GM18508 (cell line): Measurements from ENCODE around the gene TMEM60.
"Not testable (repeated sequence)": the region's sequence is repeated elsewhere in the genome, so short reads cannot be mapped to it uniquely, and the experiment has no call there.

Source experiments
- ATAC-seq: cut with Tn5 transposase; IDR thresholded peaks from one replicate; pipeline ENCODE4 v1.9.1; 2021; ENCODE audit warnings: moderate number of reproducible peaks; ENCODE audit not compliant: insufficient read depth, unreplicated experiment

TMEM60 gene, protein sequence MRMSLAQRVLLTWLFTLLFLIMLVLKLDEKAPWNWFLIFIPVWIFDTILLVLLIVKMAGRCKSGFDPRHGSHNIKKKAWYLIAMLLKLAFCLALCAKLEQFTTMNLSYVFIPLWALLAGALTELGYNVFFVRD

DNA sequence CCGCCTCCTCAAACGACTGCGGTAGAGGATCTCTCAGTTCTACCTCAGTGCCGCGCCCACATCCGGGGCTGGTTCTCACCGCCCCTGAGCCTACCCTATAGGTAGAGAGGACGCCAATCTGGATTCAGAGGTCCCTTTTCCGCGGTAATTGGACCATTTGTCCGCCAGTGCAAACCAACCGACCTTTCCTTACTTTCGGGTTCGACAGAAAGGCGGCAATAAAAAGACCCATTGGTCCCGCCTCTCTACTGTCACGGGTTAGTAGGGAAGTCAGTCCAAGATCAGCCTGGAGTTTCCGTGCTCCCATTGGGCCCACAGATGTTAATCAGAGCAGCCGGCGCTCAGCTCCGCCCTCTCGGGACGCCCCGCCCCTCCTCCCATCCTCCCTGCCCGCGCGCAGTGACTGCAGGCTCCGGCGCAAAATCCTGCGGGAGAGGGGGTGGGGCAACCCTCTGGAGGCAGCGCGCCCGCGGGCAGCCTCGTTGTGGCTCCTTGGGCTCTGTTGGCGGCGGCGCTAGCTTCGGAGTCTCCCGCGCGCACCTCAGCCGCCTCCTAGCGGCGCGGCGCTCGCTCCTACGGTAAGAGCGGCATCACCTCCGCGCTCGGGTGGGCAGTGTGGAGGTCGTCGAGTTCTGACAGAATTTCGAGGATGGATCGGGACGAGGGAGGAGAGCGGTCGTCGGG lies at the start of gene TMEM60, which contains the start of gene PHTF2:
Gene TMEM60 (minus strand): TSS at position 41 of the 684 bp plus-strand sequence. CDS start 4,061 bp downstream, outside the sequence.
Gene PHTF2 (plus strand): TSS at position 380 of the 684 bp plus-strand sequence.
- ATAC-seq, result peak; percentile 91

DNA sequence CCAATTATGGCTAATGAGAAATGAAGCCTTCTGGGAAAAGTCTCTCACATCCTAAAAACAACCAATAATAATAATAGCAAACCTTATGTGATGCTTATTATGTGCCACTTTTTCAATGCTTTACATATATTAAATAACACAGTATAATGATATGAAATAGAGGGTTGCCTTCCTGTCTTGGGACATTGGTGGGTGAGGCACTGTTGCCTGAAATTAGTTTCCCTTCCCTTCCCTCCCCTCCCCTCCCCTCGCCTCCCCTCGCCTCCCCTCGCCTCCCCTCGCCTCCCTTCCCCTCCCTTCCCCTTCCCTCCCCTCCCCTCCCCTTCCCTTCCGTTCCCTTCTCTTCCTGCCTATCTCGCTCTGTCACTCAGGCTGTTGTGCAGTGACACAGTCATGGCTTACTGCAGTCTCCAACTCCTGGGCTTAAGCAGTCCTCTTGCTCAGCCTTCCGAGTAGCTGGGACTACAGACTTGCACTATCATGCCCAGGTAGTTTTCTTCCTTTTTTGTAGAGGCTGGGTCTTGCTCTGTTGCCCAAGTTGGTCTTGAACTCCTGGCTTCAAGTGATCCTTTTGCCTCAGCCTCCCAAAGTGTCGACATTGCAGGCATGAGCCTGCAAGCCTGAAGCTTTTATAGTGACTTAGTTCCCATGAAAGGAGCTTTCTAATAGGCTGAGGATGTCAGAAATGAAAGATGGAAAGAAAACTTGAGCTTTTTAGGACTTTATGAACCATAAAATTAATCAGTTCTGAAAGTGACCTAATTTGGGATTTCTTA lies 48.3 kb upstream of the TMEM60 start:
- ATAC-seq, result no peak

DNA sequence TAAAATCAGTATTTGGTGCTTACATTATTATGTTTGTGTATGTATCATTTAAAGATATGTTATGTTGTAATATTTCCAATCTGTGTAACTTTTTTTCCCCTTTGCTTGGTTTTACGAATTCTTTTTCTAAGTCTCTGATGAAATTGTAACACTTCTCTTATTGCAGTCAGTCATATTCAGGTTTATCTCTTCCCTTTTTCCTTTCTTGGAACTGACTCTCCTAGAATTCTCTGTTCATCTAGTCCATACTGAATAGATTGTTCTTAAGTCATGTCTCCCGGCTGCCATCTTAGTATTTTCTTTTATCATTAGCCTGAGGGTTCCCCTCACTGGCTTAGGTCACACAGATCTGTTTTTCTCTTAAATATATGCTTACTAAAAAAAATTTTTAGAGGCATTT lies 45.0 kb upstream of the TMEM60 start:
- ATAC-seq, result no peak

DNA sequence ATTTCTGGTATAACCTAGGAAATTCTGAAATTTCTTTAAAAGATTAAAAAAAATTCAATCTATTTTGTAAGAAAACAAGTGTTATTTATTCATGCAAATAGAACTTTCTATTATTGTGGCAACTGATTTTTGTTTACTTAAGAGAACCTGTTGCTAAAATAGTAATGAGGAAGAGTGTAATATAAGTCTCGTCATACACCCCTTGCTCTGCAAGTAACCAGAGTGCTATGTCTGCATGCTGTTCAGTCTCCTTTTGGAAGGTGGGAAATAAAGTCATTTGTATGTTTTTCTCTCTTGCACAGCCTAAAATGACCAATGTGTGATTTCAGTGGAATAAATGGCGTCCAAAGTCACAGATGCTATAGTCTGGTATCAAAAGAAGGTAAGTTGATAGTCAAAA lies 41.7 kb upstream of the TMEM60 start:
- ATAC-seq, result no peak

DNA sequence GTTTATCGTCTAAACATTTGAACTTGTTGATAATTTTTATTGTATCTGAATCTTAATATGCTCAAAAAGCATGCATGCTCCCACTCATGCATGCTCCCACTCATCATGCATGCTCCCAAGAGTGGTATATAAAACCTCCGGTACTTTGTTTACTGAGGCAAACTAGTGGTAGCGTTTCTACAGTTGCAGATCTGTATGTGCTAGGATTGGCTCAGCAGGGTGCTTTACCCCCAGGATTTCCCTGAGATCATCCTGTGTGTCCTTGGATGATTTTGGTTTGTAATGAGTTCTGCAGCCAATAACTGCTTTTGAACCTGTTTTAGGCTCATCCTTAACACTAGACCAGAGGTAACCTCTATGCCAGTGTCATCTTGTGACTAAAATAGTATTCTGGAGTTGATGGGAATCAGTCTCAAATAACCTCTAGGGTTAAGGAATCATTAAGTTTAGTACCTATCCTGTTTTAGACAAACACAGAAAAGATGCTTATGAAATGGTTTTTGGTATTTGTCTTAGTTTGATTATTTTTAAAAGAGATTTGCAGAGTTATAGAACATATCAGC lies 40.8 kb upstream of the TMEM60 start:
- ATAC-seq, result no peak

DNA sequence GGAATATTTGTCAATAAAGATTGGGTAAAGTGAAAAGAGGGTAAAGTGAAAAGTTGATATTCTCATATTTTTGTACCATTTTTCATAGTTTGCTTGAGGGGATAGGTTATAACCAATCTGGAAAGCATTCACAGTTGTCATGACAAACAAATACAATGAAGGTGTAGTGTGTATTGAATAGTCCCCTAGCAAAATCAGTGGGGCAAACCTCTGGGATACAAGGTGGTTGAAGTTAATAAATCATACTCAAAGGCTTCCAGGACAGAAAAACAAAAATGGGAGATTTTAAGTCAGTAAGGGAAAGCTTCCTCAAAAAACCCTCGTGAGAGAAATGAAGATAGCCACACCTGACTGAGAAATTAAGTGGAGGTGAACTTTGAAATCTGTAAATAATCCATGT lies 39.7 kb upstream of the TMEM60 start:
- ATAC-seq, result no peak

DNA sequence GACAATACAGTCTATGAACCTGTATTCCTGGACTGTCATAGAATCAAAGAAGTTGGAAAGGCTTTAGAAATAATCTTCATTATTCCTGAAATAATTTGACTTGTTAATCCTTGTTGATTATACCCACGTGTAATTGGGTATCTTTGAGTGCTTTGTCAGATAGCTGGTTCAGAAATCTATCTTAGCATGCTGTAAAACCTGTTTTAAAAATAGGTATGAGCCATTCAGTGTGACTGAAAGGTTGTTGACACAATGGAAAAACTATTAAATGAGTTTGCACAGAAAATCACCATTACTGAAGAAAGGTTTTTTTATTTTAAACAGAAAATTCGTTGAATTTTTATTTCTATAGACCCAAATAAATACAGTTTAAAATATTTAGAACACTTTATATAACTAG lies 39.0 kb upstream of the TMEM60 start:
- no peak for ATAC-seq

DNA sequence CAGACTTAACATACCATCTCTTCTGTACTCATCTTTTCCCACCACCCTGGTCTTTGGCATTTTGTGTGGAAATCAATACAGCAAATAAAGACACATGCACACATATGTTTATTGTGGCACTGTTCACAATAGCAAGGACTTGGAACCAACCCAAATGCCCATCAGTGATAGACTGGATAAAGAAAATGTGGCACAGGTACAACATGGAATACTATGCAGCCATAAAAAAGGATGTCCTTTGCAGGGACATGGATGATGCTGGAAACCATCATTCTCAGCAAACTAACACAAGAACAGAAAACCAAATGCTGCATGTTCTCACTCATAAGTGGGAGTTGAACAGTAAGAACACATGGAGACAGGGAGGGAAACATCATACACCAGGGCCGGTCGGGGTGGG lies 38.2 kb upstream of the TMEM60 start:
- not testable (repeated sequence) for ATAC-seq

DNA sequence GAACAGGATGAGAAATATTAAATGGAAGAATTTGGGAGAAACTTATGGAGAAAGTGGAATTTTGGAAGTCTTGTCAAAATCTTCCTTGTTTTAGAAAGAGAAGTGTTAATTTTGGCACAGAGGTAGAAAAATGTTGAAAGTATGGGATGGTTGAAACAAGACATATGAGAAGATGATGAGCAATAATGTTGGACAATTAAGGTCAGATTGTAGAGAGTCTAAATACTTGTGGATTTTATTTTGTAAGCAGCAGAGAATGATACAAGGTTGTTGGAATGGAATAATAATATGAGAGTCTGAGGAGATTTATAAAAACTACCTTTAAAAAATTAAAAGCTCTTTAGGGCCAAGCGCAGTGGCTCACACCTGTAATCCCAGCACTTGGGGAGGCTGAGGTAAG lies 34.9 kb upstream of the TMEM60 start:
- ATAC-seq, result no peak

DNA sequence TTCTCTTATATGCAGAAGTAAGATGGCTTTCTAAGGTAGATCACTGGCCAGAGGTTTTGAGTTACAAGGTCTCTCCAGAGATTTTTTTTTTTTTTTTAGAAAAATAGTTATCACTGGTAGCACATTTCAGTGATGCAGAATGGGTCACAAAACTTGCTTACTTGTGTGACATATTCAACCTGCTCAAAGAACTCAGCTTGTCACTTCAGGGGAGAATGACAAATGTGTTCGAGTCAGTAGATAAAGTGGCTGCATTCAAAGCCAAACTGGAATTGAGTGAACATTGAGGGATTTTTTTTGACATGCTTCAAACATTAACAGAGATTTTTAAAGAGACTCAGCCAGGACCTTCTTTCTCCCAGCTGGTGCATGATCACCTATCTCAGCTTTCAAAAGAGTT lies 33.7 kb upstream of the TMEM60 start:
- no peak for ATAC-seq

DNA sequence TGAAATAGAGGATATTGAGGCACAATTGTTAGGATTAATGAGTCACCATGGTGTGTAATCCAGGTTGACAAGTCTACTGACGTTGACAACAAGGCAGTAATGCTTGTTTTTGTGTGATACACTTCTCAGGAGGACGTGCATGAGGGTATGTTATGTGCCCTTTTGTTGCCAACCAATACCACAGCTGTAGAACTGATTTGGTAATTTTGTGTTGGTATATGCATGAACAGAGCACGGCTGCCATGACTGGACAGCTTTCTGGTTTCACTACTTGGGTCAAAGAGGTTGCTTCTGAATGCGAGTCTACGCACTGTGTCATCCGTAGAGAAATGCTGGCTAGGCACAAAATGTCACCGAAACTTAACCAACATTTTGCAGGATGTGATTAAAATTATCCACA lies 33.2 kb upstream of the TMEM60 start:
- no peak for ATAC-seq

DNA sequence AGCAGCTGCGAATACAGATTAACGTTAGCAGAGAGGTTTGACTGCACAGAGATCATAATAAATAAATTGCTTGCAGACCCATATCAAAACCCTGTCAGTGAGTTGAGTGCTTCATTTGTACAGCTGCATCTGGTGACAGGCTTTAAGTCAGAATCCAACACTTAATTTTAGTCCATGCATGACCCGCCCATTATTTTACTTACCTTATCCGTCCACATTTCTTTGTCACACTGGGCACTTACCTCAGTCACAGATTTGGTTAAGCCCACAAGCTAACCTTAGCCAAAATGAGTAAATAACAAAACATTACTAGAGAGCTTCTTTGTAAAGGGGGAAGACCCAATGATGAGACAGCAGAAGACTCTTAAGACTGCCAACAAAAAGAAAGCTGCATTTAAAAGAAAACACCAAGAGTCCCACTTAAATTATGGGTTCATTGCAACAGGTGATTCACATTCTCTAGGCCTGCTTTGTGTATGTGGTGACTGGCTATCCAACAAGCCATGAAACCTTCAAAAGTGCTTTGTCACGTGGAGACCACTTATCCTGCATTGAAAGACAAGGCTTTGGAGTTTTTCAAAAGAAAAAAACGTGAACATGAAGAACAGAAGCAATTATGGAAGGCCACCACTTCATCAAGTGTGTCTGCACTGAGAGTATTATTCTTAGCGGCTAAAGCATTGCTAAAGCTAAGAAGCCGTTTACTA lies 32.6 kb upstream of the TMEM60 start:
- ATAC-seq, result no peak

DNA sequence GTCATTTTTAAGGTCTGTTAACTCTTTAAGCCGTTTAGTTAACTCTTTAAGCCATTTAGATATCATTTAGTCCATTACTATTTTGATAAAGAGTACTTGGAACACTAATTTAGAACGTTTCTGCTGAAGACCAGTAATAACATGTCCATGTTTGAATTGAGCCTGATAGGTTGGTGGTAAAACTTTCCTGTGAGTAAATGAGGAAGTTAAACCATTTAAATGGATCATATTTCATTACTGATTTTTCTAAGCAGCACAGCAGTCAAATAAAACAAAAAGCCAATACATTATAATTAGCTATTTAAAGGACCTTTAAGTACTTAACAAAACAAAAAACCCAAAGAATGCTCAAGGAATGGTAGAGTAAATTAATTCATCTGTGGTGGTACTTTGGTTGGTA lies 29.8 kb upstream of the TMEM60 start:
- ATAC-seq, result no peak

DNA sequence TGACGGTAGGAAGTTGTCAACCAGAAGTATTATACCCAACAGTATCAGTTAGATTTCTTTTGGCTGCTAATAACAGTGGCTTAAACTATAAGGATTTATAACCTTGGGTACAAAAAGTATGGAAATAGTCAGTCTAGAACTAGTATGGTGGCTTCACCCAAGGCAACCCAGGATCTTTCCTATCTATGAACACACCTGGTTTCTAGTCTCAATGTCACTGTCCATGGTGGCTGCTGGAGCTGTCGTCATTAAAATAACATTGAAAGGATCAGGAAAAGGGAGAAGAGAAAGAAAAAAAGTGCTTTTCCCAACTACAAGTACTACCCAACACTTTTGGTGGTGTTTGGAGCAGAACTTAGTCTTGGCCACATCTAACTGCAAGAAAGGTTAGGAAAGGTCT lies 28.1 kb upstream of the TMEM60 start:
- ATAC-seq, result no peak

DNA sequence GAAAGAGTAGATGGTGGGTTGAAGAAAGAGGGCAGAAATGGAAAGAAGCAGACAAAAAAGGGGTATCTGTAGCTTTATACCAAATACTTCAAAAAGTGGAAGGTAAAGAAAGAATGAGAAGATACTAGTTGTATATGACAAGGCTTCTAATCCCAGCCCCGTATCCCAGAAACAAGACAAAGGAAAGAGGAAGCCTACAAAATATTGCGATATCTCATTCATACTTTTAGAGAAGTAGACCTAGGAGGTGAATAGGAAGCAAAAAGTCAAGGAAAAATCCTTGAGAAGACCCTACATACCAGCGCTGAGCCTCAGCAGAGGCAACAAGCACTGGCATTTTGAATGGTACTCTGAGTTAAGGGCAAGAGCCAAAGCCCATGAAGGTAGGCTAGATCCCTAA lies 26.9 kb upstream of the TMEM60 start:
- no peak for ATAC-seq

DNA sequence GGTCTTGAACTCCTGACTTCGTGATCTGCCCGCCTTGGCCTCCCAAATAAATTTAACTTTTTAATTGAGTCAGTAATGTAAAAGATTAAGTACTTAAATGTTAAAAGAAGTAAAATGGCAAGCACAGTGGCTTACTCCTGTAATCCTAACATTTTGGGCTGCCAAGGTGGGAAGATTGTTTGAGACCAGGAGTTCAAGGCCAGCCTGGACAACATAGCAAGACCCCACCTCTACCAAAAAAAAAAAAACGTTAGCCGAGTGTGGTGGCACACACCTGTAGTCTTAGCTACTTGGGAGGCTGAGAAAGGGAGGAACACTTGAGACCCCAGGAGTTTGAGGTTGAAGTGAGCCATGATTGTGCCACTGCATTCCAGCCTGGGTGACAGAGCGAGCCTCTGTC lies 26.4 kb upstream of the TMEM60 start:
- ATAC-seq, result no peak

DNA sequence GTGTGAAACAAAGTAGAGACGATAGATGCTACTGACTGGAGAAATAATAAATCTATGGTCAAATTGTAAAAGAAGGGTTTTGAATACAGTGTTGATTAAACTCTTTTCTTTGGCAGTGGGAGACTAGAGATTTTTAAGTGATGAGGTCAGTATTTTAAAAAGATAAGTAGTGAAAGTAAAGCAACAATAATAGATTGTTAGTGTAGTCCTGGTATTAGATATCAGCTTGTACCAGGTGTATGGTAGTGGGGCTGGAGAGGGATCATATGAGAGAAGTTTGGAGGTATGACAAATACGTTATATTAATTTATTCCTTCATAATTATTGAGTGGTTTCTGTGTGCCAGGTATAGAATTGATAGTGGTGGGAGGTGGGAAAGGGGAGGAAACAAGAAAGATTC lies 25.6 kb upstream of the TMEM60 start:
- peak; percentile 10 for ATAC-seq

DNA sequence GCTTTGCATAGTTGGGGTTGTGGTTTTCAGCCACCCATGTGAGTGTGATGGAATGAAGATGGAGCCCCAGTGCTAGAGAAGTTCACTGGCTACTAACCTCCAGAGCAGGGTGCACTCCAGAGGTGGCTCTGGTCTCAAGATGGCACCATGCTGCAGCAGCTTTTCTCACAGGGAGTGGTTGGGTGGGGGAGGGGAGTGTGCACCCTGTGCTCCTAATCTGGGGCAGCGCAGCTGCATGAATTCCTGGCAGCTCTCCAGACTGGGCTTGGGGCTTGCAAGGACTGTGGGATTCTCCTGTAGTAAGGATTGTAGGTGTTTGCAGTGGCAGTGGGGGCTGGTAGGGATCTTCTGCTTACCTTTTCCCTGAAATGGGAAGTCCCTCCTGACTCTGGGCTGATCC lies 24.0 kb upstream of the TMEM60 start:
- no peak for ATAC-seq

DNA sequence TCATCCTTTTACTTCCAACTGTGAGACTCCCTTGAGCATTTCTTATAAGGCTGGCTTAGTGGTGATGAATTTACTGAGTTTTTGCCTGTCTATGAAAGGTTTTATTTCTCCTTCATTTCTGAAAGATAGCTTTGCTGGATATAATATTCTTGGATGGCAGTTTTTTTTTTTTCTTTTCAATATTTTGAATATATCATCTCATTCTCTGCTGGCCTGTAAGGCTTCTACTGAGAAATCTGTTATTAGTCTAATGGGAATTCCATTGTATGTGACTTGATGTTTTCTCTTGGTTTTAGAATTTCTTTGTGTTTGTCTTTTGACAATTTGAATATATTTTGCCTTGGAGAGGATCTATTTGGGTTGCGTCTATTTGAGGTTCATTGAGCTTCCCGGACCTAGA lies 22.7 kb upstream of the TMEM60 start:
- no peak for ATAC-seq

DNA sequence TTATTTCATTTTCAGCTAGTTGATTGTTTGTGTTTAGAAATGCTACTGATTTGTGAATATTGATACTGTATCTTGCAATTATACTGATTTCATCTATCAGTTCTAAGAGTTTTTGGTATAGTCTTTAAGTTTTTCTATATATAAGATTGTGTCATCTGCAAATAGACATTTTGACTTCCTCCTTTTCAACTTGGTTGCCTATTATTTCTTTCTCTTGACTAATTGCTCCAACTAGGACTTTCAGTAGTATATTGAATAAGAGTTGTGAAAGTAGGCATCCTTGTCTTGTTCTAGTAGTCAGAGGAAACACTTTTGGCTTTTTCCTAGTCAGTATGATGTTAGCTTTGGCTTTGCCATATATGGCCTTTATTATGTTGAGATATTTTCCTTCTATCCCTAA lies 20.8 kb upstream of the TMEM60 start:
- no peak for ATAC-seq

DNA sequence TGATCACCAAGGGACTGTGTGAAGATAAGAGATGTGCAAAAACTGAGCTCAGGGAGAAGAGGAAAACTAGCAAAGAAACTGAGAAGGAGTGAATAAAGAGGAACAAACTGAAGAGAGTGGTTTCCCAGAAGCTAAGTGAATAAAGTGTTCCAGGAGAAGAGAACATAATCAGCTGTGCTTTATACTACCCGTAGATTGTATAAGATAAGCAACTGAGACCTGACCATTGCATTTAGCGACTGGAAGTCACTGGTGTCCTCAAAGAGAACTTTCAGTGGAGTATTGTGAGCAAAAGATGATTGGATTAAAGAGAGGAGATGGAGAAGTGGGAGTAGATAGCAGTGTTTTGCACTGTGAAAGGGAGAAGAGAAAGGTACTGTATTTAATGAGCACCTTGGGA lies 14.9 kb upstream of the TMEM60 start:
- ATAC-seq, result no peak
